Lung microvascular endothelial cell (primary cell): Measurements from ENCODE around the gene RXFP3. TPM values are rescaled to one million over a fixed set of nuclear protein-coding genes. Genes with fewer than 3 reads are reported as not detected.

Experiments
- DNase-seq, 2 donors: peaks; one replicate each; pipeline versions ENCODE4 v3.0.0 to v3.0.0-alpha.2; 2010; ENCODE audit warnings: low read depth in 2 of 2
- total RNA-seq: library from RNA; depleted of rRNA; stranded (reverse); fragments of >200 nt; gene quantifications from 2 replicates; pipeline ENCODE4 v1.2.1, GENCODE V29; 2014

RXFP3 gene
- total RNA-seq, 1 donor from 2014 or later: not detected

GRCh38 chr5:33981408-33982162, 45.4 kb downstream of the RXFP3 start:
- no peak for DNase-seq

GRCh38 chr5:33984178-33984577, 48.0 kb downstream of the RXFP3 start:
- no peak for DNase-seq

DNA sequence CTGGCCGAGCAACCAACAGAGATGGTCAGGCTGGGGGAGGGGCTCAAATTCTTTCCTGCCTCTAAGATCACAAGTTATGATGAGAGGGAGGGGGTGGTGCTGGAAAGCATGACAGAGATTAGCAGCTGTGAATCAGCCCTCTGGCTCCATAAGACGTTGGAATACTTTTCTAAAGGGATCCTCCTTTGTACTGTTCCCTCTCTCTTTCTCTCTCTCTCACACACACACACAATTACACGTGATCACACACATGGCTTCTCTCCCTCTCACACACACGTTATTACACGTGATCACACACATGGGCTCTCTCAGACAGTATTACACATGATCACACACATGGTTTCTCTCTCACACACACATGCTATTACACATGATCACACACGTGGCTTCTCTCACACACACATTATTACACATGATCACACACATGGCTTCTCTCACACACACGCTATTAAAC, 48.5 kb downstream of the RXFP3 start, which contains the start of gene SLC45A2:
Gene SLC45A2, minus strand, starts transcription at position 23 of the 454 bp plus-strand sequence. CDS start 110 bp downstream, outside the sequence.
- DNase-seq: no peak

DNA sequence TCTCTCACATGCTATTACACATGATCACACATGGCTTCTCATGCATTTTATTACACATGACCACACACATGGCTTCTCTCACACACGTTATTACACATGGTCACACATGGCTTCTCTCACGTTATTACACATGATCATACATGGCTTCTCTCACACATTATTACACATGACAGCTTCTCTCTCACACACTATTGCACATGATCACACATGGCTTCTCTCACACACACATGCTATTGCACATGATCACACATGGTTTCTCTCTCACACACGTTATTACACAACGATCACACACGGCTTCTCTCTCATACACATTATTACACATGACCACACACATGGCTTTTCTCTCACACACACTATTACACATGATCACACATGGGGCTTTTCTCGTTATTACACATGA, 49.3 kb downstream of the RXFP3 start:
- no peak for DNase-seq

Other genes starting within 250 kb of the RXFP3 start
- gene ADAMTS12, start 44.4 kb upstream of the RXFP3 start, total RNA-seq: 0.65 and 3.2 TPM in 2 replicates
- under 0.01 TPM in 1 of 2 replicates, not detected in the other for gene SLC45A2, start 48.3 kb downstream of the RXFP3 start, total RNA-seq
- gene AMACR, start 71.7 kb downstream of the RXFP3 start, total RNA-seq: 6.3 and 6.8 TPM in 2 replicates
- gene C1QTNF3, start 106.8 kb downstream of the RXFP3 start, total RNA-seq: 0.40 and 0.87 TPM in 2 replicates